Peyer's patch (tissue), 4 donors: Measurements from ENCODE around the gene CAP2.

Experiments used
- CTCF ChIP-seq, 6 experiments: fragments of 450-650 bp in 4 of 6; fragments of 200-600 bp in 2 of 6; sonication (generic) in 1 of 6; IDR thresholded peaks; one replicate each; pipeline ENCODE4 v1.5.1; 2017 to 2019; ENCODE audit warnings: antibody characterized with exemption in 6 of 6, mild to moderate bottlenecking in 3 of 6, moderate library complexity in 1 of 6
- POLR2A ChIP-seq, 2 donors: fragments of 450-650 bp; IDR thresholded peaks; one replicate each; pipeline ENCODE4 v1.5.1; 2017; ENCODE audit warnings: antibody characterized with exemption in 2 of 2, mild to moderate bottlenecking in 2 of 2, moderate library complexity in 2 of 2

GRCh38 chr6:17470202-17470937 is 77.0 kb downstream of the CAP2 start:
- no peak for TF ChIP-seq CTCF (IDR thresholded peaks at IDR 0.05)
- no peak for TF ChIP-seq POLR2A (IDR thresholded peaks at IDR 0.05)
